Central memory CD8-positive, alpha-beta T cell (primary cell): ENCODE data around the gene ZNF362.

ENCODE experiments used
- ATAC-seq: fragments of 150-1000 bp; cut with Tn5 transposase; replicated peaks from 2 replicates; pipeline ENCODE4 v1.10.0; 2022; ENCODE audit warnings: mild to moderate bottlenecking, moderate FRiP score, moderate number of reproducible peaks; ENCODE audit not compliant: poor library complexity, severe bottlenecking; ENCODE audit errors: extremely low read depth
- DNase-seq, 2 donors: peaks; one replicate each; pipeline ENCODE4 v3.0.0; 2021; ENCODE audit warnings: low spot score in 2 of 2
- H3K27ac Mint-ChIP-seq: one replicate; pipeline ENCODE4 v1.8.0; 2022; ENCODE audit warnings: low read depth, mild to moderate bottlenecking, moderate library complexity, mixed read lengths
- H3K27me3 Mint-ChIP-seq: one replicate; pipeline ENCODE4 v1.8.0; 2022; ENCODE audit warnings: mixed read lengths
- H3K36me3 Mint-ChIP-seq: one replicate; pipeline ENCODE4 v1.8.0; 2022; ENCODE audit warnings: mild to moderate bottlenecking, moderate library complexity, mixed read lengths; ENCODE audit not compliant: insufficient read depth
- H3K4me1 Mint-ChIP-seq: one replicate; pipeline ENCODE4 v1.8.0; 2022; ENCODE audit warnings: mixed read lengths
- H3K4me3 Mint-ChIP-seq: one replicate; pipeline ENCODE4 v1.8.0; 2022; ENCODE audit warnings: mild to moderate bottlenecking, moderate library complexity, mixed read lengths
- H3K9me3 Mint-ChIP-seq: one replicate; pipeline ENCODE4 v1.8.0; 2022; ENCODE audit warnings: mixed read lengths

The ZNF362 gene

GRCh38 chr1:33272930-33273329 lies 16.6 kb downstream of the ZNF362 start:
- Mint-ChIP-seq H3K9me3 (no peaks in the 10 kb centered on the region), H3K36me3 (no peaks in the 10 kb centered on the region), H3K27me3 (no peaks in the 10 kb centered on the region), H3K4me3 (peak overlapping the region; percentile 12), H3K4me1 (peaks cover 46% of the 10 kb centered on the region), H3K27ac (peak overlapping the region; percentile 91)
- DNase-seq (no peak), ATAC-seq (peak; percentile 61)

- Mint-ChIP-seq H3K36me3 (peaks cover under 1% of the 10 kb centered on the region), H3K4me1 (peaks cover 41% of the 10 kb centered on the region), H3K27ac (peak overlapping the region; percentile 91), H3K9me3 (no peaks in the 10 kb centered on the region), H3K27me3 (no peaks in the 10 kb centered on the region), H3K4me3 (peak overlapping the region; percentile 12)
- ATAC-seq: peak; percentile 94
- DNase-seq: no peak
Observed at GRCh38 chr1:33273406-33273805, 17.1 kb downstream of the ZNF362 start.

GRCh38 chr1:33273961-33274371 lies 17.7 kb downstream of the ZNF362 start:
- no peaks in the 10 kb centered on the region for H3K27me3 Mint-ChIP-seq
- peaks cover 4% of the 10 kb centered on the region for H3K36me3 Mint-ChIP-seq
- peak overlapping the region; percentile 12 for H3K4me3 Mint-ChIP-seq
- peak overlapping the region; percentile 91 for H3K27ac Mint-ChIP-seq
- H3K9me3 Mint-ChIP-seq: no peaks in the 10 kb centered on the region
- H3K4me1 Mint-ChIP-seq: peaks cover 36% of the 10 kb centered on the region
- DNase-seq: no peak
- no peak for ATAC-seq

GRCh38 chr1:33274446-33274845 lies 18.2 kb downstream of the ZNF362 start:
- ATAC-seq (no peak), DNase-seq (no peak)
- peaks cover 35% of the 10 kb centered on the region for H3K4me1 Mint-ChIP-seq
- H3K27ac Mint-ChIP-seq: peak overlapping the region; percentile 91
- H3K9me3 Mint-ChIP-seq: no peaks in the 10 kb centered on the region
- H3K27me3 Mint-ChIP-seq: no peaks in the 10 kb centered on the region
- H3K36me3 Mint-ChIP-seq: peaks cover 4% of the 10 kb centered on the region
- H3K4me3 Mint-ChIP-seq: no peak overlapping the region

GRCh38 chr1:33275195-33275594 lies 18.9 kb downstream of the ZNF362 start:
- Mint-ChIP-seq H3K27ac (no peak overlapping the region), H3K4me1 (peaks cover 35% of the 10 kb centered on the region), H3K4me3 (no peak overlapping the region), H3K36me3 (peaks cover 7% of the 10 kb centered on the region), H3K9me3 (no peaks in the 10 kb centered on the region), H3K27me3 (no peaks in the 10 kb centered on the region)
- ATAC-seq (no peak), DNase-seq (no peak)

- peaks cover 10% of the 10 kb centered on the region for H3K36me3 Mint-ChIP-seq
- H3K4me3 Mint-ChIP-seq: no peak overlapping the region
- peaks cover 34% of the 10 kb centered on the region for H3K4me1 Mint-ChIP-seq
- H3K27me3 Mint-ChIP-seq: no peaks in the 10 kb centered on the region
- no peak for DNase-seq
- ATAC-seq: no peak
- no peaks in the 10 kb centered on the region for H3K9me3 Mint-ChIP-seq
- no peak overlapping the region for H3K27ac Mint-ChIP-seq
Observed at GRCh38 chr1:33275706-33276572, 19.6 kb downstream of the ZNF362 start.

- no peak for DNase-seq
- peaks cover 26% of the 10 kb centered on the region for H3K4me1 Mint-ChIP-seq
- H3K27ac Mint-ChIP-seq: peak overlapping the region; percentile 70
- H3K9me3 Mint-ChIP-seq: no peaks in the 10 kb centered on the region
- peaks cover 12% of the 10 kb centered on the region for H3K36me3 Mint-ChIP-seq
- no peak overlapping the region for H3K4me3 Mint-ChIP-seq
- ATAC-seq: no peak
- H3K27me3 Mint-ChIP-seq: no peaks in the 10 kb centered on the region
Observed at GRCh38 chr1:33276573-33277298, 20.4 kb downstream of the ZNF362 start.

GRCh38 chr1:33277488-33278084 lies 21.3 kb downstream of the ZNF362 start:
- Mint-ChIP-seq H3K9me3 (no peaks in the 10 kb centered on the region), H3K36me3 (peaks cover 18% of the 10 kb centered on the region), H3K27me3 (no peaks in the 10 kb centered on the region), H3K4me3 (no peak overlapping the region), H3K4me1 (peaks cover 18% of the 10 kb centered on the region), H3K27ac (peak overlapping the region; percentile 70)
- ATAC-seq: no peak
- no peak for DNase-seq

GRCh38 chr1:33280091-33280661 lies 23.9 kb downstream of the ZNF362 start:
- H3K27ac Mint-ChIP-seq: no peak overlapping the region

GRCh38 chr1:33281554-33282303 lies 25.4 kb downstream of the ZNF362 start:
- Mint-ChIP-seq H3K36me3 (peaks cover 39% of the 10 kb centered on the region), H3K27me3 (no peaks in the 10 kb centered on the region), H3K4me3 (no peak overlapping the region), H3K27ac (no peak overlapping the region), H3K9me3 (no peaks in the 10 kb centered on the region), H3K4me1 (no peaks in the 10 kb centered on the region)
- no peak for ATAC-seq
- no peak for DNase-seq

More at GRCh38 chr1:33280091-33280661, 23.9 kb downstream of the ZNF362 start:
- ATAC-seq (no peak), DNase-seq (no peak)
- no peak overlapping the region for H3K4me3 Mint-ChIP-seq
- no peaks in the 10 kb centered on the region for H3K4me1 Mint-ChIP-seq
- no peaks in the 10 kb centered on the region for H3K9me3 Mint-ChIP-seq
- no peaks in the 10 kb centered on the region for H3K27me3 Mint-ChIP-seq
- peaks cover 33% of the 10 kb centered on the region for H3K36me3 Mint-ChIP-seq

GRCh38 chr1:33282791-33283190 lies 26.5 kb downstream of the ZNF362 start:
- Mint-ChIP-seq H3K36me3 (peaks cover 42% of the 10 kb centered on the region), H3K4me3 (no peak overlapping the region), H3K4me1 (no peaks in the 10 kb centered on the region), H3K27me3 (no peaks in the 10 kb centered on the region), H3K9me3 (no peaks in the 10 kb centered on the region), H3K27ac (no peak overlapping the region)
- DNase-seq (no peak), ATAC-seq (no peak)

- H3K27me3 Mint-ChIP-seq: no peaks in the 10 kb centered on the region
- ATAC-seq (no peak), DNase-seq (no peak)
- no peak overlapping the region for H3K27ac Mint-ChIP-seq
- H3K36me3 Mint-ChIP-seq: peaks cover 41% of the 10 kb centered on the region
- no peak overlapping the region for H3K4me3 Mint-ChIP-seq
- peaks cover 4% of the 10 kb centered on the region for H3K4me1 Mint-ChIP-seq
- H3K9me3 Mint-ChIP-seq: no peaks in the 10 kb centered on the region
Observed at GRCh38 chr1:33284049-33284448, 27.8 kb downstream of the ZNF362 start.
